H9 (cell line): ENCODE results near the gene ASS1. TPM values are rescaled to one million over a fixed set of nuclear protein-coding genes. Genes with fewer than 3 reads are reported as not detected.

Experiments used
- DNase-seq: peaks from one replicate; pipeline ENCODE4 v3.0.0-alpha.2; 2017
- H2AFZ ChIP-seq: one replicate; pipeline ENCODE4 v1.6.1; 2013; ENCODE audit warnings: mild to moderate bottlenecking, low read length, control low read depth, moderate library complexity
- H2AK5ac ChIP-seq: 2 replicates; pipeline ENCODE4 v1.6.1; 2013; ENCODE audit warnings: low read length, control low read depth, mixed read lengths; ENCODE audit not compliant: insufficient read length
- H2BK120ac ChIP-seq: one replicate; pipeline ENCODE4 v1.6.1; 2013; ENCODE audit warnings: low read depth, mild to moderate bottlenecking, low read length, control low read depth, inconsistent platforms; ENCODE audit not compliant: poor library complexity, severe bottlenecking
- H2BK12ac ChIP-seq: 2 replicates; pipeline ENCODE4 v1.6.1; 2013; ENCODE audit warnings: low read length, control low read depth, mixed read lengths, low read depth; ENCODE audit not compliant: insufficient read length
- H2BK15ac ChIP-seq: 2 replicates; pipeline ENCODE4 v1.6.1; 2013; ENCODE audit warnings: low read depth, low read length, control low read depth
- H2BK20ac ChIP-seq: one replicate; pipeline ENCODE4 v1.6.1; 2013; ENCODE audit warnings: low read depth, mild to moderate bottlenecking, low read length, control low read depth, inconsistent platforms; ENCODE audit not compliant: poor library complexity, severe bottlenecking
- H2BK5ac ChIP-seq: 2 replicates; pipeline ENCODE4 v1.6.1; 2013; ENCODE audit warnings: low read length, control low read depth, mixed read lengths; ENCODE audit not compliant: insufficient read length
- H3K14ac ChIP-seq: 2 replicates; pipeline ENCODE4 v1.6.1; 2013; ENCODE audit warnings: low read length, control low read depth; ENCODE audit not compliant: insufficient read depth
- H3K18ac ChIP-seq: 2 replicates; pipeline ENCODE4 v1.6.1; 2013; ENCODE audit warnings: low read depth, mild to moderate bottlenecking, mixed read lengths, low read length, control low read depth; ENCODE audit not compliant: insufficient read length
- H3K23ac ChIP-seq: 2 replicates; pipeline ENCODE4 v1.6.1; 2013; ENCODE audit warnings: low read length, control low read depth, mixed read lengths, low read depth; ENCODE audit not compliant: insufficient read length
- H3K23me2 ChIP-seq: 2 replicates; pipeline ENCODE4 v1.6.1; 2013; ENCODE audit warnings: low read depth, mild to moderate bottlenecking, mixed read lengths, low read length, control low read depth; ENCODE audit not compliant: insufficient read length, poor library complexity, severe bottlenecking
- H3K27ac ChIP-seq: 2 replicates; pipeline ENCODE4 v1.5.1; 2013; ENCODE audit warnings: low read length, control low read depth, mixed read lengths, low read depth; ENCODE audit not compliant: insufficient read length
- H3K27me3 ChIP-seq: 2 replicates; pipeline ENCODE4 v1.6.1; 2013; ENCODE audit warnings: low read length, control low read depth, inconsistent platforms; ENCODE audit not compliant: insufficient read depth
- H3K4ac ChIP-seq: 2 replicates; pipeline ENCODE4 v1.6.1; 2013; ENCODE audit warnings: low read depth, mild to moderate bottlenecking, control low read depth, inconsistent platforms, low read length, moderate library complexity
- H3K4me1 ChIP-seq: 2 replicates; pipeline ENCODE4 v1.6.1; 2013; ENCODE audit warnings: low read length, control low read depth, inconsistent platforms; ENCODE audit not compliant: insufficient read depth
- H3K4me2 ChIP-seq: 2 replicates; pipeline ENCODE4 v1.6.1; 2013; ENCODE audit warnings: low read length, control low read depth, mixed read lengths; ENCODE audit not compliant: insufficient read length, insufficient read depth
- H3K56ac ChIP-seq: 2 replicates; pipeline ENCODE4 v1.6.1; 2013; ENCODE audit warnings: low read depth, mild to moderate bottlenecking, mixed read lengths, low read length, control low read depth; ENCODE audit not compliant: insufficient read length
- H3K79me1 ChIP-seq: 2 replicates; pipeline ENCODE4 v1.6.1; 2013; ENCODE audit warnings: low read depth, mild to moderate bottlenecking, moderate library complexity, low read length, control low read depth, inconsistent platforms; ENCODE audit not compliant: insufficient read depth, poor library complexity, severe bottlenecking
- H3K79me2 ChIP-seq: 2 replicates; pipeline ENCODE4 v1.6.1; 2013; ENCODE audit warnings: low read length, control low read depth, inconsistent platforms; ENCODE audit not compliant: insufficient read depth
- H3K9ac ChIP-seq: 2 replicates; pipeline ENCODE4 v1.6.1; 2013; ENCODE audit warnings: low read length, control low read depth, mixed read lengths; ENCODE audit not compliant: insufficient read length; ENCODE audit errors: extremely low read depth
- H3K9me3 ChIP-seq: one replicate; pipeline ENCODE4 v1.6.1; 2013; ENCODE audit warnings: low read depth, low read length, inconsistent platforms; ENCODE audit not compliant: control insufficient read depth
- H3T11ph ChIP-seq: one replicate; pipeline ENCODE4 v1.6.1; 2013; ENCODE audit warnings: mild to moderate bottlenecking, low read length, control low read depth, inconsistent platforms
- H4K20me1 ChIP-seq: one replicate; pipeline ENCODE4 v1.6.1; 2013; ENCODE audit not compliant: control insufficient read depth, insufficient read length, insufficient read depth
- H4K5ac ChIP-seq: 2 replicates; pipeline ENCODE4 v1.6.1; 2013; ENCODE audit warnings: low read depth, mild to moderate bottlenecking, mixed read lengths, low read length, control low read depth; ENCODE audit not compliant: insufficient read length
- H4K8ac ChIP-seq: replicated peaks from 2 replicates; pipeline ENCODE4 v1.6.1; 2013; ENCODE audit warnings: low read length, control low read depth, mixed read lengths, low read depth; ENCODE audit not compliant: insufficient read length
- H4K91ac ChIP-seq: 2 replicates; pipeline ENCODE4 v1.6.1; 2013; ENCODE audit warnings: low read depth, mild to moderate bottlenecking, moderate library complexity, mixed read lengths, low read length, control low read depth; ENCODE audit not compliant: insufficient read length
- H3K27ac Mint-ChIP-seq, 3 experiments: 2 replicates in 2 of 3; 3 replicates in 1 of 3; pipeline ENCODE4 v1.8.0; 2020 to 2021; ENCODE audit warnings: mixed read lengths in 3 of 3, mild to moderate bottlenecking in 1 of 3, moderate library complexity in 1 of 3
- H3K27me3 Mint-ChIP-seq: 2 replicates; pipeline ENCODE4 v1.8.0; 2021; ENCODE audit warnings: low read depth, mild to moderate bottlenecking, moderate library complexity, mixed read lengths
- H3K36me3 Mint-ChIP-seq, 3 experiments: 2 replicates in 2 of 3; 3 replicates in 1 of 3; pipeline ENCODE4 v1.8.0; 2020 to 2021; ENCODE audit warnings: low read depth in 3 of 3, mixed read lengths in 3 of 3; ENCODE audit not compliant: insufficient read depth in 1 of 3
- H3K4me1 Mint-ChIP-seq, 2 experiments: 2 replicates each; pipeline ENCODE4 v1.8.0; 2020; ENCODE audit warnings: mixed read lengths in 2 of 2
- H3K4me3 Mint-ChIP-seq, 2 experiments: 2 replicates in 1 of 2; 3 replicates in 1 of 2; pipeline ENCODE4 v1.8.0; 2020 to 2021; ENCODE audit warnings: mild to moderate bottlenecking in 2 of 2, mixed read lengths in 2 of 2, moderate library complexity in 1 of 2
- H3K9me3 Mint-ChIP-seq, 2 experiments: 2 replicates in 1 of 2; 3 replicates in 1 of 2; pipeline ENCODE4 v1.8.0; 2020; ENCODE audit warnings: mild to moderate bottlenecking in 2 of 2, mixed read lengths in 2 of 2, moderate library complexity in 1 of 2
- WGBS: extraction: QIAGEN DNeasy Blood & Tissue Kit; methylation state at CpG from one replicate; pipeline ENCODE4 v1.1.7; 2013; ENCODE audit warnings: missing lambda C conversion rate, low lambda C conversion rate, mixed read lengths; ENCODE audit not compliant: insufficient read length; ENCODE audit errors: extremely low coverage; 5-methylcytosine and 5-hydroxymethylcytosine counted together
- total RNA-seq: library from RNA; stranded (reverse); gene quantifications from 2 replicates; pipeline ENCODE4 v1.2.1, GENCODE V29; 2021
- TF ChIP-seq, protein P1 (sequence below): fragments of 200-600 bp; sonication (generic); conservative IDR thresholded peaks from 3 replicates; pipeline ENCODE4 v1.8.0; 2021; ENCODE audit warnings: antibody characterized with exemption, mild to moderate bottlenecking

Gene ASS1
- total RNA-seq, 1 experiment from 2014 or later: 118 TPM

DNA sequence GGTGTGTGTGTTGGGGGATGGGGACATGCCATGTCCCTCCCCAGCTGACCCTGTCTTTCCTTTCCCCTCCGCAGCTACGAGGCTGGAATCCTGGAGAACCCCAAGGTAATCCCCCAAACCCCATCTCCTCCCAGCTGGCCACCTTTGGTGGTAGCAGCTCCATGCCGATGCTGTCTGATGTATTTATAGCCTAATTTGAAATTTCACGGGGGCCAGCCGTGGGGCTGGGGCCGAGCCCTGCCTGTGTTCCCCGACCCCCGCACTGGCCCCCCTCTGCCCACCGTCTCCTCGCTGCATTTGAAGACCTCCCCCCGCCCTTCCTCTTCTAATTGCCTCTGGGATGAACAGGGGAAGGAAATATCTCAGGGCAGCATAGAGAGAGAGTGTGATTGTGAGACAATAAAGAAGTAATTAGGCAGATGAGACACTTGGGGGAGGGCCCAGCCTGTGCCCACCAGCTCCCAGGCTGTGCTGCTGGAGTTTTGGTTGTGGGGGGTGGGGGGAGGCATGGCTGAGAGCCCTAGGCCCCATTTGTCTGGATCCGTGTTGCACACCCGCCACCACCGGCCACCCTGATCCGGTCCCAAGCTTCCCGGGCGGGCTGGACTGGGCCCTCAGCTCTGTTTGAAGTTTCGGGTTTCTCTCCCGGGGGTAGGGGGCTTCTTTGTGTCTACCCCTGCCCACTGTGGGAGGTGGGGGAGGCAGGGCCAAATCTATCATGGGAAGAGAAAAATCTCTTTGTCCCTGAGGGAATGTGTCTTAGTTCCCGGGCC lies 26.8 kb downstream of the ASS1 start:
- no peak for DNase-seq
- Histone ChIP-seq H2BK15ac (no peak overlapping the region), H2BK12ac (no peak overlapping the region), H3K23me2 (no peaks in the 10 kb centered on the region), H4K20me1 (peaks cover 4% of the 10 kb centered on the region), H3K4me2 (no peak overlapping the region), H2AK5ac (no peak overlapping the region), H3K18ac (no peak overlapping the region), H2BK120ac (no peak overlapping the region), H3K79me2 (no peaks in the 10 kb centered on the region), H2BK5ac (no peak overlapping the region), H3K4me1 (0 out of 2 replicates have a peak, but pooled peaks cover 2% of the 10 kb centered on the region), H4K8ac (no peak overlapping the region), H3T11ph (no peak overlapping the region), H3K4ac (no peak overlapping the region), H3K9ac (no peak overlapping the region), H3K14ac (no peak overlapping the region), H3K27ac (no peak overlapping the region), H3K79me1 (no peaks in the 10 kb centered on the region), H2AFZ (no peak overlapping the region), H3K27me3 (no peaks in the 10 kb centered on the region), H2BK20ac (no peak overlapping the region), H4K91ac (no peak overlapping the region), H4K5ac (no peak overlapping the region), H3K9me3 (no peaks in the 10 kb centered on the region), H3K23ac (no peak overlapping the region), H3K56ac (no peak overlapping the region)
- Mint-ChIP-seq H3K27me3 (no peaks in the 10 kb centered on the region), H3K9me3 (no peaks in the 10 kb centered on the region), H3K27ac (peak overlapping the region in 2 of 3 experiments; percentile 35 to 62; a peak in 2 of 7 replicates), H3K4me1 (peaks cover 17 to 49% of the 10 kb centered on the region in 2 experiments), H3K4me3 (no peak overlapping the region), H3K36me3 (peaks cover 2 to 21% (median 16%) of the 10 kb centered on the region in 3 experiments; a peak in 6 of 7 replicates)
- TF ChIP-seq, protein P1, sequence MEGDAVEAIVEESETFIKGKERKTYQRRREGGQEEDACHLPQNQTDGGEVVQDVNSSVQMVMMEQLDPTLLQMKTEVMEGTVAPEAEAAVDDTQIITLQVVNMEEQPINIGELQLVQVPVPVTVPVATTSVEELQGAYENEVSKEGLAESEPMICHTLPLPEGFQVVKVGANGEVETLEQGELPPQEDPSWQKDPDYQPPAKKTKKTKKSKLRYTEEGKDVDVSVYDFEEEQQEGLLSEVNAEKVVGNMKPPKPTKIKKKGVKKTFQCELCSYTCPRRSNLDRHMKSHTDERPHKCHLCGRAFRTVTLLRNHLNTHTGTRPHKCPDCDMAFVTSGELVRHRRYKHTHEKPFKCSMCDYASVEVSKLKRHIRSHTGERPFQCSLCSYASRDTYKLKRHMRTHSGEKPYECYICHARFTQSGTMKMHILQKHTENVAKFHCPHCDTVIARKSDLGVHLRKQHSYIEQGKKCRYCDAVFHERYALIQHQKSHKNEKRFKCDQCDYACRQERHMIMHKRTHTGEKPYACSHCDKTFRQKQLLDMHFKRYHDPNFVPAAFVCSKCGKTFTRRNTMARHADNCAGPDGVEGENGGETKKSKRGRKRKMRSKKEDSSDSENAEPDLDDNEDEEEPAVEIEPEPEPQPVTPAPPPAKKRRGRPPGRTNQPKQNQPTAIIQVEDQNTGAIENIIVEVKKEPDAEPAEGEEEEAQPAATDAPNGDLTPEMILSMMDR: no peak
- no CpG with 5 or more reads among the region's 20 CpGs for WGBS
